ENCODE data around the gene CENPO. TPM values are rescaled to one million over a fixed set of nuclear protein-coding genes. Genes with fewer than 3 reads are reported as not detected.

CENPO gene
- total RNA-seq, 2 experiments from 2014 or later, result 3.4 to 3.5 TPM

DNA sequence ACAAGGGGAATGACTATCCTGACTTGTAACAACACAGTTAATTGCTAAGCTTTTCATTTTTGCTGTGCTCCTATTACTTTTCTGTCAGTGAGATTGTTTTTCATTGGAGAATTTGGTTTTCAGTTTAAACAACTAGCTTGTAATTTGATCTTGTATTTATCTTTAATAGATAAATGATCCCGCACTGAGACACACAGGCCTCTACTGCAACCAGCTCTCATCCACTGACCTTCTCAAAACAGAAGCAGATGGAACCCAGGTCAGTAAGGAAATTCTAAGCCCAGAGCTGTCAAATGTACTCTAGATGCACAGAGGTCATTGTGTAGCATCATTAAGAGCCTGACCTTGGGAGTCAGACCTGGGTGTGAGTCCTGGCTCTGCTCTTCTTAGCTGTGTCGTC lies 30.7 kb upstream of the CENPO start:
- no peak overlapping the region for H3K27ac Mint-ChIP-seq
- intact Hi-C loops (cut with DNase I, micrococcal nuclease), result no loop called here
- no peak overlapping the region for H3K27ac ChIP-seq (ENCODE audit: low read depth in 1 of 2, low read length in 2 of 2)
- peaks cover 78% of the 10 kb centered on the region for H3K36me3 Mint-ChIP-seq (ENCODE audit: low read depth)
- H3K9me3 ChIP-seq (ENCODE audit: control insufficient read depth in 1 of 2, insufficient read depth in 1 of 2, low read length in 2 of 2), result no peaks in the 10 kb centered on the region
- ChIA-PET POLR2A (no interaction called here), CTCF (no interaction called here)
- no peaks in the 10 kb centered on the region for H3K9me3 Mint-ChIP-seq
- H3K36me3 ChIP-seq (ENCODE audit: insufficient read depth, low read length), result peaks cover 54% of the 10 kb centered on the region
- no peaks in the 10 kb centered on the region for H3K27me3 ChIP-seq (ENCODE audit: control insufficient read depth in 1 of 2, insufficient read depth in 2 of 2, low read length in 2 of 2)
- no peak overlapping the region for H3K4me3 Mint-ChIP-seq
- DNase-seq, result no peak
- no peak for ATAC-seq (ENCODE audit: poor library complexity)
- no peaks in the 10 kb centered on the region for H3K4me1 ChIP-seq (ENCODE audit: insufficient read depth, low read length)
- TF ChIP-seq CTCF (IDR thresholded peaks at IDR 0.05), result no peak
- H3K27me3 Mint-ChIP-seq, result no peaks in the 10 kb centered on the region
- no peak overlapping the region for H3K4me3 ChIP-seq (ENCODE audit: low read length)
- no peaks in the 10 kb centered on the region for H3K4me1 Mint-ChIP-seq (ENCODE audit: low read depth)

DNA sequence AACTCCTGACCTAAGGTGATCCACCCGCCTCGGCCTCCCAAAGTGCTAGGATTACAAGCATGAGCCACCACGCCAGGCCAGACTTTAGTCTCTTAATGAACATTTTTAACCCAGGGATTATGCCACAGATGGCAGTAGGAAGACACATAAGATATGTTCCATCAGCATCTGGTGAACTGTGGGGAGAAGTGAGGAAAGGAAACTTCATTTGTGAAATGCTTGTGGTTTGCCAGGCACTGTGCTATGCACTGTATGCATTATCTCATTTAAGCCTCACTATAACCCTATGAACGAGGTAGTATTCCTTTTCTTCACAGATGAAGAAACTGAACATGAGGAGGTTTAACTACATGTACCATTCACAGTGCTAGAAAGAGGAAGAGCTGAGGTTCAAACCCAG lies 29.4 kb upstream of the CENPO start:
- Mint-ChIP-seq H3K4me1 (ENCODE audit: low read depth) (no peaks in the 10 kb centered on the region), H3K9me3 (no peaks in the 10 kb centered on the region), H3K27ac (no peak overlapping the region), H3K27me3 (no peaks in the 10 kb centered on the region), H3K4me3 (no peak overlapping the region), H3K36me3 (ENCODE audit: low read depth) (peaks cover 79% of the 10 kb centered on the region)
- ATAC-seq (ENCODE audit: poor library complexity), result no peak
- intact Hi-C loops (cut with DNase I, micrococcal nuclease), result no loop called here
- Histone ChIP-seq H3K9me3 (ENCODE audit: control insufficient read depth in 1 of 2, insufficient read depth in 1 of 2, low read length in 2 of 2) (no peaks in the 10 kb centered on the region), H3K4me1 (ENCODE audit: insufficient read depth, low read length) (no peaks in the 10 kb centered on the region), H3K4me3 (ENCODE audit: low read length) (no peak overlapping the region), H3K27me3 (ENCODE audit: control insufficient read depth in 1 of 2, insufficient read depth in 2 of 2, low read length in 2 of 2) (no peaks in the 10 kb centered on the region), H3K36me3 (ENCODE audit: insufficient read depth, low read length) (peaks cover 55% of the 10 kb centered on the region), H3K27ac (ENCODE audit: low read depth in 1 of 2, low read length in 2 of 2) (no peak overlapping the region)
- CTCF ChIA-PET, result interaction anchor here (0.6 kb wide), 1 partner anchor 20 kb away, joined by 3 read pairs; no protein-coding TSS in a partner anchor
- no peak for TF ChIP-seq CTCF (IDR thresholded peaks at IDR 0.05)
- no peak for DNase-seq
- POLR2A ChIA-PET, result no interaction called here

GRCh38 chr2:24766609-24767008 lies 26.6 kb upstream of the CENPO start:
- ChIA-PET CTCF (no interaction called here), POLR2A (interaction anchor here (0.5 kb wide), 1 partner anchor 20 kb away, joined by 4 read pairs; no protein-coding TSS in a partner anchor)
- Histone ChIP-seq H3K4me3 (ENCODE audit: low read length) (no peak overlapping the region), H3K4me1 (ENCODE audit: insufficient read depth, low read length) (no peaks in the 10 kb centered on the region), H3K27ac (ENCODE audit: low read depth in 1 of 2, low read length in 2 of 2) (no peak overlapping the region), H3K27me3 (ENCODE audit: control insufficient read depth in 1 of 2, insufficient read depth in 2 of 2, low read length in 2 of 2) (no peaks in the 10 kb centered on the region), H3K36me3 (ENCODE audit: insufficient read depth, low read length) (peaks cover 48% of the 10 kb centered on the region), H3K9me3 (ENCODE audit: control insufficient read depth in 1 of 2, insufficient read depth in 1 of 2, low read length in 2 of 2) (no peaks in the 10 kb centered on the region)
- intact Hi-C loops (cut with DNase I, micrococcal nuclease), result no loop called here
- no peak for DNase-seq
- no peak for TF ChIP-seq CTCF (IDR thresholded peaks at IDR 0.05)
- Mint-ChIP-seq H3K36me3 (ENCODE audit: low read depth) (peaks cover 76% of the 10 kb centered on the region), H3K4me3 (no peak overlapping the region), H3K4me1 (ENCODE audit: low read depth) (no peaks in the 10 kb centered on the region), H3K27me3 (no peaks in the 10 kb centered on the region), H3K27ac (peak overlapping the region; percentile 43), H3K9me3 (no peaks in the 10 kb centered on the region)
- ATAC-seq (ENCODE audit: poor library complexity), result no peak

Measured in CD4-positive, alpha-beta T cell (primary cell).